ENCODE data around the gene VPS39.

The VPS39 gene

DNA sequence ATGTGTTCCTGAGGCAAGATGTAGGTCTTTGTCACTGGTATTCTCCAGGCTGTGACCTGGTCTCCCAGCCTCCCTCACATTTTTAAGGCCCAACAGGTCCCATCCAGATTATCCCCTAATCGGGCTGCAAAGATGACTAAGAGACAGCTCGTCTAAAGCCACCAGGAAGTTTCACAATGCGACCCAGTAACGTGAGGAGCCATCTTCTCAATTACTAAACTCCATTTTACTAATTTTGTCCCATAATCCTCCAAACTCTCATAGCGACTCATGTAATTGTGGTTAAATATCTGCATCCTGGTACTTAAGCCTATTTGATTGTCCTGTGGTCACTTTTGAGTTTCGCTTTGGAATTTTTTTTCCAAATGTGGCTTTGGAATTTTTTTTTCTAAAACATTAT, 43.0 kb downstream of the VPS39 start:
- no peak for ATAC-seq (replicated peaks; ENCODE audit: extremely low read depth, poor library complexity, severe bottlenecking)
- Mint-ChIP-seq H3K4me3 (no peak overlapping the region), H3K9me3 (no peaks in the 10 kb centered on the region), H3K27ac (ENCODE audit: low read depth) (no peak overlapping the region), H3K4me1 (no peaks in the 10 kb centered on the region), H3K36me3 (ENCODE audit: insufficient read depth) (peaks cover 59% of the 10 kb centered on the region), H3K27me3 (no peaks in the 10 kb centered on the region)
- no peak for DNase-seq (ENCODE audit: low spot score in 2 of 2)

DNA sequence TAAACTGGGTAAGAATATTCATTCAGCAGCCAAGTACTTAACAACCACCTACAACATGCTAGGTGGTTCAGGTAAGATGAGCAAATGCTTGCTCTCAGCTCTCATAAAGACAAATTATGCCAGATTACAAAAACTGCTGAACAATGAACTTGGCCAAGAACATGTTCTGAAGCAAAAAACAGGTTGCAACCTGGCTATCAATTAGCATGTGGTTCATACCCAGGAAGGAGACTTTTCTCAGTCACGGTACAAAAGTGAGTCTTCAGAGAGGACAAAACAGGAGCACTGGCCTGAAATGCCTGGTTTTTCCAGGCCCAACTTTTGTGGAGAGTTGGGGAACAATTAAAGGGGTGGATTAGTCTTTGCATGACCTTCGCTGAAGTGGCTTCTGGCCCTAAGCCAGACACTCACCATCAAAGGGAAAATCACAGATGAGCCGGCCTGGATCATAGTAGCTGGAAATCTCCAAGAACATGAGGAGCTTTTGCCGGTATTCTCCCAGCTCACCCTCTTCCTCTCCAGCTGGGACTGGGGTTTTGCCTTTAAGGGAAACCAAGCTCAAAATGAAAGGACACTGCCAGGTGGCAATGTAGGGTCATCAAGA, 44.1 kb downstream of the VPS39 start:
- no peaks in the 10 kb centered on the region for H3K9me3 Mint-ChIP-seq
- no peak overlapping the region for H3K4me3 Mint-ChIP-seq
- no peak overlapping the region for H3K27ac Mint-ChIP-seq (ENCODE audit: low read depth)
- no peak for DNase-seq (ENCODE audit: low spot score in 2 of 2)
- no peaks in the 10 kb centered on the region for H3K4me1 Mint-ChIP-seq
- no peaks in the 10 kb centered on the region for H3K27me3 Mint-ChIP-seq
- no peak for ATAC-seq (replicated peaks; ENCODE audit: extremely low read depth, poor library complexity, severe bottlenecking)
- H3K36me3 Mint-ChIP-seq (ENCODE audit: insufficient read depth) = peaks cover 53% of the 10 kb centered on the region

DNA sequence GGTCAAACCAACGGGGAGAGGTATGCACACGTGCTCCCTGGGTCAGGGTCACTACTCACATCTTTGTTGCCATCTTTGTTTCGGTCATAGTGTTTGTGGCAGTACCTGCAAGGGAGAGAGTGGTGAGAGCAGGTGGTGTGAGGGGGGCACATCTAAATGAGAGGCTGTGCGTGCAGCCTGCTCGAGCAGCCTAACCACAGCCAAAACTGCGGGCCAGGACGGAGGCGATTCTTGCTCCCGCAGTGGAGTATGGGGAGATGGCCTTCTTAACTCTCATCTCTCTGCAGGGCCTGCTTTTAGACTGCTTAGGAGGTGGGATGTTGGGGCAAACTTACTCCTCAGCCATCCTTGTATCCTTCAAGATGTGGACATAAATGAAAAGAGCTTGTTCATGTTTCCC, 44.8 kb downstream of the VPS39 start:
- ATAC-seq (replicated peaks; ENCODE audit: extremely low read depth, poor library complexity, severe bottlenecking) (no peak), DNase-seq (ENCODE audit: low spot score in 2 of 2) (no peak)
- Mint-ChIP-seq H3K36me3 (ENCODE audit: insufficient read depth) (peaks cover 53% of the 10 kb centered on the region), H3K27me3 (no peaks in the 10 kb centered on the region), H3K4me3 (no peak overlapping the region), H3K4me1 (no peaks in the 10 kb centered on the region), H3K27ac (ENCODE audit: low read depth) (no peak overlapping the region), H3K9me3 (no peaks in the 10 kb centered on the region)

DNA sequence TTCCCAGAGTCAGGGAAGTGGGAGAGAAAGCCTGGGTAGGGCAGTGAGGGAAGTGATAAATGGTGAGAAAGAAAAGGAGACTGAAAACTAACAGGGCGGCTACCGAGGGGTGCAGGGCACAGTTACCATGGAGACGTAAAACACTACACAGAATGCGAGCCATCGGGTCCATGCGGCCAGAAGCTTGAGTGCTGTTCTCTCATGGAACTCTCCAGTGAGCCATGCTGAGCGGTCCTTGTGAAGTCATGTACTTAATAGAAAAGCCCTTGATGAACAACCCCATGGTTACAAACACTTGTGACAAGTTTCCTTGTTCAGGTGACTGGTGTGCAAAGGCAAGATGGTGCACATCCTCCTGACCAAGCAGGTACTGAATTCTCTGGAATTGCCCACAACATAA, 48.0 kb downstream of the VPS39 start:
- ATAC-seq (replicated peaks; ENCODE audit: extremely low read depth, poor library complexity, severe bottlenecking) (no peak), DNase-seq (ENCODE audit: low spot score in 2 of 2) (no peak)
- Mint-ChIP-seq H3K36me3 (ENCODE audit: insufficient read depth) (peaks cover 30% of the 10 kb centered on the region), H3K4me1 (no peaks in the 10 kb centered on the region), H3K27ac (ENCODE audit: low read depth) (no peak overlapping the region), H3K4me3 (no peak overlapping the region), H3K27me3 (no peaks in the 10 kb centered on the region), H3K9me3 (no peaks in the 10 kb centered on the region)

DNA sequence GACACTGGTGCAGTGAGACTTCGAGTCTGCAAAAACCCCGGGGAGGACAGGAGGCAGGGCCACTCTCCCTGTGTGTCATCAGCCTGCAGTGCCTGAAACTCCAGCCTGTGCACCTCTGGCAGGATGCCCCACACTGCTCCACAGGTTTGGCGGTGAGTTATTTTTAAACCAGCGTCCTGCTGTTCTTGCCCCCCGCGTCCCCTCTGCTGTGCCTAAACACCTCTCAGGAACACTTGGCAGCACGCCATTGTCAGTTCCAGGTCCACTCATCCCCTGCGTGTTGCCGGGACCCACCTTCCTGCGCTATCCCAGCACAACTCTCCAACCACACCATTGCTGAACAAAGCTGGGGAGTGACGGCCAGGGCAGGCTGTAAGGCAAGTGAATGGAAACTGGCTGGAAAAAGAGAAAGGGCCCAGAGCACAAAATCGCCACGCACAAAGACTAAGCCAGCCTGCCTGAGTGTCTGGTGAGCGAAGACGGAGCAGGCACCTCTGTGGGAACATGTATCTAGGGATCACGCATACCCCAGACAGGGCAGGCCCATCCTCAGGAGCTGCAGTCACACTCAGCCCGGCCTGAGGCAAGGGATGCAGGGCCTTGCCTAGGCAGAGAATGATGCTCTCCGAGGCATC, 48.6 kb downstream of the VPS39 start:
- Mint-ChIP-seq H3K4me1 (no peaks in the 10 kb centered on the region), H3K36me3 (ENCODE audit: insufficient read depth) (peaks cover 23% of the 10 kb centered on the region), H3K27me3 (no peaks in the 10 kb centered on the region), H3K4me3 (no peak overlapping the region), H3K9me3 (no peaks in the 10 kb centered on the region), H3K27ac (ENCODE audit: low read depth) (no peak overlapping the region)
- ATAC-seq (replicated peaks; ENCODE audit: extremely low read depth, poor library complexity, severe bottlenecking) = no peak
- no peak for DNase-seq (ENCODE audit: low spot score in 2 of 2)

DNA sequence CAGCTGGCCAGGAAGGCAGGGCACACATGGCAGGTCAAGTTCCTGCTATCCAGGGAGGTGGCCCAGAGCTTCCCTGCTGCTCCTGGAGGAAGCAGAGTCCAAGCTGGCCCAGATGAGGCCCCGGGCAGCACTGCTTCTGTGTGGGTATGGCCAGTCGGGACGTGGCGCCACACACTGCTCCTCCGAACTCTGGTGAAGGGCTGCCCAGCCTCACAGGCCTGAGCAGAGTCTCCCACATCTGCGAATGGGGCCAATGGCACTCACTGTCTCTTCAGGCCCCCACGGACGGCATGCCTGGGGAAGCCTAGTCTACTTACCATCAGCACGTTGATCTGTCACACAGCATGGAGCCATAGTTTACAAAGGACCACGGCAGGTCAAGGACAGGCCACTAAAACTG, 49.2 kb downstream of the VPS39 start:
- Mint-ChIP-seq H3K36me3 (ENCODE audit: insufficient read depth) (peaks cover 22% of the 10 kb centered on the region), H3K27me3 (no peaks in the 10 kb centered on the region), H3K4me1 (no peaks in the 10 kb centered on the region), H3K27ac (ENCODE audit: low read depth) (no peak overlapping the region), H3K9me3 (no peaks in the 10 kb centered on the region), H3K4me3 (no peak overlapping the region)
- ATAC-seq (replicated peaks; ENCODE audit: extremely low read depth, poor library complexity, severe bottlenecking) (no peak), DNase-seq (ENCODE audit: low spot score in 2 of 2) (no peak)

DNA sequence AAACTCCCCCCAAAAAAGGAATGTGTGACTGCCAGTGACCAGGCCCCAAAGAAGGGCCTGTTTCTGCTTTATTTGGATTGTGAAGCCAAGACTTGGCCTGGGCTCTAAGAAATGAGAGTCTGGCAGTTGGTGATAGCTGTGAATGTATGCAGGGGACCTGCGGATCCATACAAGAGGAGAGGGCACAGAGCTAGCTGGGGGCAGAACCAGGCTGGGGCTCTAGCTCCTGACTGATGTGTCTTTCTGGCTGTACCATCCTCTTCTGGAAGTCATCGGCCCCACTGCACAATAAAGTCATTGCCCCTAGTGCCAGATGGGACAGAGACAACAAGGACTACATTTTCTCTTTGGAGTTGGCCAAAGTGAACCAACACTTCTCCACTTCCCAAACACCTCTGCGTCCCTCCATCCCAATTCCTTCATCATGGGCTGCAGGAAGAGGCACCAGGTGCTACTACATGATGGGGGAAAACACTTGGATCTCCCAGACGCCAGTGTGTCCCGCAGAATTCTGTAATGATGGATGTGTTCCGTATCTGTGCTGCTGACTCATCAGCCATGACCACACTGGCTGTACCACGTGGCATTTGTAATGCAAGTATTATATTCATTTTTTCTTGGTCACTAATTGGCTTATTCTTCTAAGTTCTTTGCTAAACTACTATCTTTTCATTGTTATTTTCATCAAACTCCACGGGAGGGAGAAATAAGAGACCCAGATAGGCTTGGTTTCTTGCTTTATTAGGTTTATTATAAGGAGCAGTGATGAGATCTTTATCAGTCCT, 49.9 kb downstream of the VPS39 start:
- ATAC-seq (replicated peaks; ENCODE audit: extremely low read depth, poor library complexity, severe bottlenecking) (no peak), DNase-seq (ENCODE audit: low spot score in 2 of 2) (no peak)
- peaks cover 17% of the 10 kb centered on the region for H3K36me3 Mint-ChIP-seq (ENCODE audit: insufficient read depth)
- H3K27me3 Mint-ChIP-seq = no peaks in the 10 kb centered on the region
- no peak overlapping the region for H3K27ac Mint-ChIP-seq (ENCODE audit: low read depth)
- H3K4me1 Mint-ChIP-seq = no peaks in the 10 kb centered on the region
- no peak overlapping the region for H3K4me3 Mint-ChIP-seq
- H3K9me3 Mint-ChIP-seq = no peaks in the 10 kb centered on the region

DNA sequence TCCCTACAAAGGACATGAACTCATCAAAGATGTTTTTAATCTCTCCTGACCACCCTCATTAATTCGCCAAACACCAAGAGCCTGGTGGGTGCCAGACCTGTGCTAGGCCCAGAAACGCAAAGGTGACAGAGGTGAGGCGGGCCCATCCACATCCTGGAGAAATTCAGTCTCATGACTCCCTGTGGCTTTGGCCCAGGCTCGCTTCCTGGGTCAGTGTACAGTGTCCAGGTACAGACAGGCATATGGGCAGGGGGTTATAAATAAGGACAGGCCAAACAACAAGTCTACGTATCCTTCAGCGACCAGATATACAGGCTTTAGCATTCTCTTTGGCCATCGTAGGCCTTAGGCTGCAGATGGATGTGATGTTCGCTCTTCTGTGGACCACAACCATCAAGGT, 50.7 kb downstream of the VPS39 start:
- Mint-ChIP-seq H3K27ac (ENCODE audit: low read depth) (no peak overlapping the region), H3K9me3 (no peaks in the 10 kb centered on the region), H3K4me1 (no peaks in the 10 kb centered on the region), H3K36me3 (ENCODE audit: insufficient read depth) (peaks cover 15% of the 10 kb centered on the region), H3K27me3 (no peaks in the 10 kb centered on the region), H3K4me3 (no peak overlapping the region)
- DNase-seq (ENCODE audit: low spot score in 2 of 2) = no peak
- no peak for ATAC-seq (replicated peaks; ENCODE audit: extremely low read depth, poor library complexity, severe bottlenecking)

DNA sequence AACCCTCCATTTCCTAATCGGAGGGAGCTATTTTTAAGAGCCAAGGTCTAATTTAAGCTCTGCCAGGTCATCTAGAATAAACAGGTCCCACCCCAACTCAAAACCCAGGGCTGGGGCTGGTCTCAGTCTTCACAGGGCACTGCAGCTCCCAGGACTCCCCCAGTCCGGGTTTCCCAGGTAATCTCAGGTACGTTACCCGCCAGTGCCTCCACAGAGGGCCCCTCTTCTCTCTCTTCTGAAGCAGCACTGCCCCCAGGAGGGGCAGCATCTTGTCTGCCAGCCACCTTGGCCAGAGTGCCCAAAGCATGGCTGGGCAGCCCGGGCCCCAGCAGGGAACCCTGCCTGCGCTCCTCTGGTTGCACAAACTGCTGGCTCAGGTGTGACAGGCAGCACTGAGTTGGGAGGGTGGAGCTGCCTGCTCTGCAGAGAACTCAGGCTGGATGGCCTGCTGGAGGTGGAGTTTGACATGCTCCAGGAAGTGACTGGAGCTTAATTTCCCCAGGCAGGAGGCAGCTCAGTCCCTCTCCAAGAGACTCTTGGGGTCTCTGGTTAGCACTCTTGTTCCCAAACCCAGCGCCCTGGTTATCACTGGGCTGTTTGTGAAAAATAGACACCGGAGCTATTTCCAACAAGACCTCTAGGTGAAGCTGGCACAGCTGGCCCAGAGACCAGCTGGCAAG, 51.7 kb downstream of the VPS39 start, which contains the start of gene PLA2G4F:
PLA2G4F (minus strand) TSS at position 394 of the 680 bp plus-strand sequence; CDS start at position 307, 87 bp downstream.
- H3K4me3 Mint-ChIP-seq = no peak within 1 kb of the TSS
- H3K27ac Mint-ChIP-seq (ENCODE audit: low read depth) = no peak within 1 kb of the TSS

DNA sequence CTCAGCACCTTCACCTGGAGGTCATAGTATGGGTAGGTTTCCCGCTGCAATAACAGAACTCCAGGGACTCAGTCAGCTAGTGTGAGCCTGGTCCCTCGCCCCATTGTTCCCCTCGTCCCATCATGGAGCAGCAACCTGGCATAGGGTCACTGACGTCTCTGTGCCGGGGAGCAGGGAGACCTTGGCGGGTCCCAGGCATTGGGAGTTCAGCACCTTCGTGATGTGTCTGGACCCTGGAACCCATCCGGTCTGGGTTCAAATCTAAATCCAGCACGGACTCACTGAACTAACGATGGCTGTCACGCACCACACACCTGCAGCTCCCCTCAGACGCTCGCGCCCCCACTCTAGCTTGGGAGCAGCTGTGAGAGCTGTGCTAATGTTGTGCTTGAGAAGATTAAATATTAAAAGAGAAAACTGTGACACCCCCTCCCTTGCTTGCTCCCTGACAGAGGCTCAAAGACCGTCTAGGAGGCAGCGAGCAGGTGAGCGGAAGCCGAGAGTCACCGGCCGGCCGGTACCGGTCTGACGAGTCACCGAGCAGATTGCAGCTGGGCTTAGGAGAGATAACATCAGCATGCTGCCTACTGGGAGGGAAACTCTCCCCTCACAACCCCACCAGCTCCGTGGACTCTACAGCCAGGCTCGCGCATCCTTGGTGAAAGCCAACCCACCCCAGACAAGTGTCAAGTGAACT, 52.4 kb downstream of the VPS39 start:
- peaks cover 3% of the 10 kb centered on the region for H3K36me3 Mint-ChIP-seq (ENCODE audit: insufficient read depth)
- no peak overlapping the region for H3K27ac Mint-ChIP-seq (ENCODE audit: low read depth)
- no peaks in the 10 kb centered on the region for H3K9me3 Mint-ChIP-seq
- ATAC-seq (replicated peaks; ENCODE audit: extremely low read depth, poor library complexity, severe bottlenecking) = no peak
- H3K27me3 Mint-ChIP-seq = no peaks in the 10 kb centered on the region
- H3K4me1 Mint-ChIP-seq = no peaks in the 10 kb centered on the region
- no peak for DNase-seq (ENCODE audit: low spot score in 2 of 2)
- H3K4me3 Mint-ChIP-seq = no peak overlapping the region

More for the DNA sequence above, 51.7 kb downstream of the VPS39 start, which contains the start of gene PLA2G4F:
- no peaks in the 10 kb centered on the region for H3K9me3 Mint-ChIP-seq
- ATAC-seq (replicated peaks; ENCODE audit: extremely low read depth, poor library complexity, severe bottlenecking) = no peak
- peaks cover 8% of the 10 kb centered on the region for H3K36me3 Mint-ChIP-seq (ENCODE audit: insufficient read depth)
- no peaks in the 10 kb centered on the region for H3K27me3 Mint-ChIP-seq
- DNase-seq (ENCODE audit: low spot score in 2 of 2) = no peak
- no peaks in the 10 kb centered on the region for H3K4me1 Mint-ChIP-seq

DNA sequence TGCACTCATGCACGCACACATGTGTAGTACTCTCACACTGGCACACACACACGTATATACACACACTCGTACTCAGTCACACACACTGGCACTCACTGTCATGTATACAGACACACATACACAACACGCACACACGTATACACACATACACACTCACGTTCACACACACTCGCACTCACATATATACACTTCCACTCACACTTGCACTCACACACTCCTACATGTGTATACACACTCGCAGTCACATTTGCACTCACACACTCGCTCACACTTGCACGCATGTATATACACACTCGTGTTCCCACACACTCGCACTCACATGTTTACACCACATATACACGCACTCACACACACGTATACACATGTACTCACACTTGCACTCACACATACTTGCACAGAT, 53.1 kb downstream of the VPS39 start:
- ATAC-seq (replicated peaks; ENCODE audit: extremely low read depth, poor library complexity, severe bottlenecking) = no peak
- H3K4me3 Mint-ChIP-seq = no peak overlapping the region

DNA sequence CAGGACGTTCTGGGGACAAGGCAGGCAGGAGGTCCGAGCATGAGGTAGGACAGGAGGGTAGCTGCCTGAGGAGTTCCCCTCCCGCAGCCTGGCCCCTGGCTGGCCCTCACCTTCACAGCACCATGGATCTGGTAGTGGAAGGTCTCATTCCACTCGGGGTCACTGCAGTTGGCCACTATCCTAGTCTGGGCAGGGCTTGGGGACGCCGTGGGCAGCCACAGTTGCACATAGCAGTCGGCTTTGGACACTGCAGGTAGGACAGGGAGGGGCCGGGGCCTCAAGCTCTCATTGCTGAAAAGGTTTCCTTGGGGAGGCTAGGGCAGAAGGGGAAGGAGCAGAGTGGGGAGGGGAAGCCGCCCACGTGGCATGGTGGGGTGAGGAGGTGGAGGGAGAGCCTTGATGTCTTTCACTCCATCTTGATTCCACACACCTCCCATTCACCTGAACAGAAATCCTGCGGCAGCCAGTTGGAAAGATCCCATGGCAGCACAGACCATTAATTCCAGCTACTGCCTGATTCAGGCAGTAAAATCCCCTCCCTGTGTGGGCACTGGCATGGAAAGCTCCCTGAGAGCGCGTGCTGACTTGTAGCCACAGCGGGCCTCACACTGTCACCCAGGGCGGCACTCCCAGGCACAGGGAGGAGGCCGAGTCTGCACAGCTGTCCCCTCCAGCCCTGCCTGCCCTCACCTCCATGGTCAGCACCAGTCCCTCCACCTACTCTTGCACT, 53.7 kb downstream of the VPS39 start:
- H3K27me3 Mint-ChIP-seq = no peaks in the 10 kb centered on the region
- no peak overlapping the region for H3K4me3 Mint-ChIP-seq
- ATAC-seq (replicated peaks; ENCODE audit: extremely low read depth, poor library complexity, severe bottlenecking) (no peak), DNase-seq (ENCODE audit: low spot score in 2 of 2) (no peak)
- H3K4me1 Mint-ChIP-seq = no peaks in the 10 kb centered on the region
- no peak overlapping the region for H3K27ac Mint-ChIP-seq (ENCODE audit: low read depth)
- H3K36me3 Mint-ChIP-seq (ENCODE audit: insufficient read depth) = no peaks in the 10 kb centered on the region
- no peaks in the 10 kb centered on the region for H3K9me3 Mint-ChIP-seq

More for the DNA sequence above, 53.1 kb downstream of the VPS39 start:
- no peaks in the 10 kb centered on the region for H3K4me1 Mint-ChIP-seq
- H3K27me3 Mint-ChIP-seq = no peaks in the 10 kb centered on the region
- no peak for DNase-seq (ENCODE audit: low spot score in 2 of 2)
- H3K36me3 Mint-ChIP-seq (ENCODE audit: insufficient read depth) = peaks cover 2% of the 10 kb centered on the region
- H3K9me3 Mint-ChIP-seq = no peaks in the 10 kb centered on the region
- no peak overlapping the region for H3K27ac Mint-ChIP-seq (ENCODE audit: low read depth)
